ENCODE measurements around the gene INPP5K. TPM values are rescaled to one million over a fixed set of nuclear protein-coding genes. Genes with fewer than 3 reads are reported as not detected.
A peak's percentile ranks its signal among the peaks of the same experiment; 100 is the strongest.

INPP5K gene
- total RNA-seq, 4 donors from 2014 or later: 62.0 to 89.3 (median 76.1) TPM

DNA sequence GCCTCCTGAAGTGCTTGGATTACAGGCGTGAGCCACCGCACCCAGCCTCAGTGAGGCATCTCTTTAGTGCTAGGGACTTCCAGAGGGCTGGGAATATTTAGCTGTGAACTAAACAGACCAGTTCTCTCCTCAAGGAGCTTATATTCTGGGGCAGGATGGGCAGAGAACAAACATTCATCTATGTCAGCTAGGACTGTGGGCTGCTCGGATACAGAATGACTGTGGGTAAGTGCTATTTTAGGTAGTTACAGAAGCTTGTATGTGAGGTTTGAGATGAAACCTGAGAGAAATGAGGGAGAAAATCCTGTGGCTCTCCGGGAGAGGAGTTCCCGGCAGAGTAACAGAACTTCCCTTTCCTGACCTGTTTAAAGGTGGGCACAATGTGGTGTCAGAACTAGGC lies 6.2 kb upstream of the INPP5K start:
- Histone ChIP-seq H3K9me3 (no peaks in the 10 kb centered on the region), H3K4me3 (no peak overlapping the region), H3K4me1 (peaks cover 1 to 5% (median 2%) of the 10 kb centered on the region in 4 donors), H3K36me3 (peaks cover 0 to 87% (median 56%) of the 10 kb centered on the region in 4 donors), H3K27ac (replicated peaks in 1 of 4) (no peak overlapping the region), H3K27me3 (no peaks in the 10 kb centered on the region)
- intact Hi-C loops (cut with DNase I): no loop called here
- 94% methylated on average over 5 of the region's 5 CpGs for WGBS
- TF ChIP-seq POLR2A (IDR thresholded peaks at IDR 0.05; ENCODE audit: low read depth): no peak
- no peak for TF ChIP-seq EP300 (IDR thresholded peaks at IDR 0.05)
- no peak for TF ChIP-seq POLR2AphosphoS5 (IDR thresholded peaks at IDR 0.05)
- TF ChIP-seq, protein P1, sequence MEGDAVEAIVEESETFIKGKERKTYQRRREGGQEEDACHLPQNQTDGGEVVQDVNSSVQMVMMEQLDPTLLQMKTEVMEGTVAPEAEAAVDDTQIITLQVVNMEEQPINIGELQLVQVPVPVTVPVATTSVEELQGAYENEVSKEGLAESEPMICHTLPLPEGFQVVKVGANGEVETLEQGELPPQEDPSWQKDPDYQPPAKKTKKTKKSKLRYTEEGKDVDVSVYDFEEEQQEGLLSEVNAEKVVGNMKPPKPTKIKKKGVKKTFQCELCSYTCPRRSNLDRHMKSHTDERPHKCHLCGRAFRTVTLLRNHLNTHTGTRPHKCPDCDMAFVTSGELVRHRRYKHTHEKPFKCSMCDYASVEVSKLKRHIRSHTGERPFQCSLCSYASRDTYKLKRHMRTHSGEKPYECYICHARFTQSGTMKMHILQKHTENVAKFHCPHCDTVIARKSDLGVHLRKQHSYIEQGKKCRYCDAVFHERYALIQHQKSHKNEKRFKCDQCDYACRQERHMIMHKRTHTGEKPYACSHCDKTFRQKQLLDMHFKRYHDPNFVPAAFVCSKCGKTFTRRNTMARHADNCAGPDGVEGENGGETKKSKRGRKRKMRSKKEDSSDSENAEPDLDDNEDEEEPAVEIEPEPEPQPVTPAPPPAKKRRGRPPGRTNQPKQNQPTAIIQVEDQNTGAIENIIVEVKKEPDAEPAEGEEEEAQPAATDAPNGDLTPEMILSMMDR (IDR thresholded peaks at IDR 0.05): no peak
- no peak for DNase-seq (ENCODE audit: extremely low spot score)

DNA sequence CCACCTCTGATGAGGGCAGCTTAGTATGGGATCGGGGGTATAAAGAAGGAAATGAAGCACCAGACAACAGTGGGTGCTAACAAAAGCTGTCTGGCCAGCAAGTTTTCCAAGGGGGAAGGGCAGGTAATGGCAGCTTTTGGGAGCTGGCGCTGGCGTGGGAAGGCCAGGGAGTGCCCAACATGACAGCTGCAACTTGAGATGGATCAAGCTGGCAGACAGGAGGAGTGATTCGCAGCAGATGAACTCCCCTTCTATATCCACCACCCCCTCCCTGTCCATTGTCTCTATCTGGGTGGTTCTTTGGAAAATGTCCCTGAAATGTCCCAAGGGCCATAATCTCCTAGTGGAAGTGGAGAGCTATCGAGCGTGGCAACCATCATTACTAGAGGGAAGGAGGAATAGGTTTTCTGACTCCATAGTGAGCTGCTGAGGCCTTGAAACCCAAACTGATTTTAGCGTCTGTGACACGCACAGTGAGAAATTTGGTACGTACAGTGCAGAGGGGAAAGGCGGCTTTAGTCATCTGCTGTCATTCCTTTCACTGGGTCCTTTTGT lies 4.8 kb upstream of the INPP5K start:
- H3K36me3 ChIP-seq: peaks cover 0 to 73% (median 49%) of the 10 kb centered on the region in 4 donors
- H3K9me3 ChIP-seq: no peaks in the 10 kb centered on the region
- H3K4me1 ChIP-seq: peaks cover 7 to 11% (median 9%) of the 10 kb centered on the region in 4 donors
- TF ChIP-seq EP300 (IDR thresholded peaks at IDR 0.05) (no peak), POLR2AphosphoS5 (IDR thresholded peaks at IDR 0.05) (no peak)
- WGBS: 84% methylated on average over 7 of the region's 10 CpGs
- no peak overlapping the region for H3K27ac ChIP-seq (replicated peaks in 1 of 4)
- no peak for DNase-seq (ENCODE audit: extremely low spot score)
- no peaks in the 10 kb centered on the region for H3K27me3 ChIP-seq
- intact Hi-C loops (cut with DNase I): no loop called here
- H3K4me3 ChIP-seq: no peak overlapping the region

DNA sequence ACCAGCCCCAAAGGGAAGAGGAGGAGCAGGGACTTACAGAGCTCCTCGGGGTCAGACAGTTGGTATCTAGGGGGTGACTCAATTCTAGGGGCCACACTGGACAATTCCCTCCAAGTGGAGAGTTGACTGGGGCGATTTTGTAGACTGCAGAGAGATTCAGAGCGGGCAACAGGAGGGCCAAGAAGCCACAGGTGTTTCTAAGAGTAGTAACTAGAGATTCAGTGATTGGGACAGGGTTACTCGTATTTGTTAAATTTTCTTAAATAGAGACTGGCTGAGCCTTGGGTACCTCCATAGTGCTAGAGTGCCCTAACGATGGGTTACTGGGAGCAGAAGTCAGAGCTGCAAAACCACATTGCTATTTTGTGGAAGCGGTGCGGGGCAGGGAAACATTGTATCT lies 3.3 kb upstream of the INPP5K start:
- DNase-seq (ENCODE audit: extremely low spot score): no peak
- peaks cover 18 to 25% (median 23%) of the 10 kb centered on the region in 4 donors for H3K4me1 ChIP-seq
- peaks cover 0 to 61% (median 38%) of the 10 kb centered on the region in 4 donors for H3K36me3 ChIP-seq
- H3K9me3 ChIP-seq: no peaks in the 10 kb centered on the region
- no peak overlapping the region for H3K27ac ChIP-seq (replicated peaks in 1 of 4)
- TF ChIP-seq POLR2A (IDR thresholded peaks at IDR 0.05; ENCODE audit: low read depth) (no peak), EP300 (IDR thresholded peaks at IDR 0.05) (no peak), POLR2AphosphoS5 (IDR thresholded peaks at IDR 0.05) (no peak)
- TF ChIP-seq, protein P1 (IDR thresholded peaks at IDR 0.05): no peak
- intact Hi-C loops (cut with DNase I): loop anchor here (5.0 kb wide), 2 partner anchors 67 to 242 kb away; partner anchors contain the start of gene TRARG1
- H3K4me3 ChIP-seq: no peak overlapping the region
- 91% methylated on average over 7 of the region's 7 CpGs for WGBS
- no peaks in the 10 kb centered on the region for H3K27me3 ChIP-seq

DNA sequence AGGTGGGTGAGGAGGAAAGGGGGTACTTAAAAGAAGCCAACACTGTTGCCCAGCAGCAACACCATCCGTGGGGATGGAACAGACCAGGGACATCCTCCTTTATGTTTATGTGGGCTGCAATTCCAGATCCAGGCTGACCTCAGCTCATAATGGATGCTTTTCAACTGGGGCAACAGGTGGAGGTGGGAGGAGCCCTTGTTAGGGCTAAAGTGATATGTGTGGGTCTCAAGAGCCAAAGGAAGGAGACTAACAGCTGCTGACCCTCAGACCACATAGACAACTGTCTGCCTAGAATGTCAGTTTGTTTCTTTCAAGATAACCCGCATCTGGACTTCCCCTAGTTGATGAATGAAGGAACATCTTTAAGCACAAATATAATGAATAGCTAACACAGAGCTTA lies 2.0 kb upstream of the INPP5K start:
- Histone ChIP-seq H3K9me3 (no peaks in the 10 kb centered on the region), H3K27ac (replicated peaks in 1 of 4) (no peak overlapping the region), H3K4me3 (no peak overlapping the region), H3K36me3 (peaks cover 4 to 60% (median 40%) of the 10 kb centered on the region in 4 donors), H3K27me3 (no peaks in the 10 kb centered on the region), H3K4me1 (peaks cover 28 to 38% (median 36%) of the 10 kb centered on the region in 4 donors)
- DNase-seq (ENCODE audit: extremely low spot score): no peak
- intact Hi-C loops (cut with DNase I): loop anchor here (5.0 kb wide), 2 partner anchors 66 to 241 kb away; partner anchors contain the start of gene TRARG1
- TF ChIP-seq, protein P1 (IDR thresholded peaks at IDR 0.05): no peak
- no peak for TF ChIP-seq EP300 (IDR thresholded peaks at IDR 0.05)
- WGBS: 71% methylated on average over 2 of the region's 2 CpGs

DNA sequence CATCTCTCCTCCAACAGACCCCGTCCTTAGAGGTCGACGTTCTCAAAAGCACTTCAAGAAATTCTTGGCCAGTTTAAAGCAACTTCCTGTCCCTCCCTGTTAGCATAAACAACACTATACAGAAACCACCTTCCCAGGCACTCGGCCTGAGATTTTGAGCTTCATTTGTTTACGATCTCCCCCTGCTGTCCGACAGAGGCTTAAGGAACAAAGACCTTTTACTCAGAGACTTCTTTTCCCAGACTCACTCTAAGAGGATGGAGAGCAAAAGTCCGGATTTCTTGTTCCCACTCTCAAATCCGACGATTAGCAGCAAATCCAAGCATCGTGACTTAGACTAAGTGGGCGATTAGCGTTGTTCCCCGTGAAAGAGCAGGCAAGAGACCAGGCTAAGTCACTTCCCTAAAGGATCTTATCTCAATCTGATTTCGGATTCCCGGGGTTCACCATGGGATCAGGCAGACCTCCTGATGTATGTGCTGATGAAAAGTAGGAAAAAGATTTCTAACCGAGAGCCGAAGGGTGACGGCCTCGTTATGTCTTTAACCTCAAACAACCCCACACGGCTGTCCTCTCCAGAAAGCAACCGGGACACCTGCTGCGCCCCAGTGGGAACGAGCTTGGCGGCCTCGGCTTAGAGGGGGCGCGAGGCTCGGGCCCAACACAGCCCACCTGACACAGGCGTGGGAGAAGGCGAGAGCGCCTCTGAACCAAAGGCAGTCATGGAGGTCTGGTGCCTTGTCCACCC lies 598 bp downstream of the INPP5K start:
- Histone ChIP-seq H3K36me3 (peaks cover 13 to 61% (median 33%) of the 10 kb centered on the region in 4 donors), H3K9me3 (no peaks in the 10 kb centered on the region), H3K27me3 (no peaks in the 10 kb centered on the region), H3K4me3 (peak overlapping the region; percentile 84 to 94 (median 90)), H3K27ac (replicated peaks in 1 of 4) (peak overlapping the region; percentile 94 to 98 (median 96)), H3K4me1 (peaks cover 54 to 64% (median 62%) of the 10 kb centered on the region in 4 donors)
- no peak for DNase-seq (ENCODE audit: extremely low spot score)
- 0% methylated on average over 22 of the region's 31 CpGs for WGBS
- intact Hi-C loops (cut with DNase I): loop anchor here (5.0 kb wide), 2 partner anchors 64 to 239 kb away; partner anchors contain the start of gene TRARG1
- TF ChIP-seq, protein P1 (IDR thresholded peaks at IDR 0.05): peak; percentile 65 to 77 (median 67)
- TF ChIP-seq EP300 (IDR thresholded peaks at IDR 0.05) (no peak), POLR2AphosphoS5 (IDR thresholded peaks at IDR 0.05) (peak; percentile 64 to 74), POLR2A (IDR thresholded peaks at IDR 0.05; ENCODE audit: low read depth) (no peak)
